ENCODE results near the gene POC1B. TPM values are rescaled to one million over a fixed set of nuclear protein-coding genes. Genes with fewer than 3 reads are reported as not detected.

The POC1B gene
- total RNA-seq, 1 experiment from 2014 or later = 60.3 TPM

GRCh38 chr12:89470741-89471509 lies 54.9 kb downstream of the POC1B start:
- peaks cover 5% of the 10 kb centered on the region; the same call in 1 of the 2 replicates for H3K36me3 ChIP-seq (ENCODE audit: insufficient read depth, low read length)
- H3K4me1 ChIP-seq (ENCODE audit: low read length) = peaks cover 10% of the 10 kb centered on the region
- no peaks in the 10 kb centered on the region for H3K9me2 ChIP-seq (replicated peaks; ENCODE audit: insufficient read depth, low read length)
- H3K9me3 ChIP-seq (ENCODE audit: low read length) = no peaks in the 10 kb centered on the region
- H3K27ac ChIP-seq (ENCODE audit: low read length) = no peak overlapping the region
- H3K79me2 ChIP-seq (ENCODE audit: low read length) = no peaks in the 10 kb centered on the region
- no peak overlapping the region for H3K9ac ChIP-seq (ENCODE audit: low read length)
- peak; percentile 87 for DNase-seq
- H4K20me1 ChIP-seq (ENCODE audit: insufficient read depth, low read depth, low read length) = no peaks in the 10 kb centered on the region
- no peak overlapping the region for H3K4me3 ChIP-seq (ENCODE audit: low read length)
- H3K4me2 ChIP-seq (ENCODE audit: low read depth, low read length, poor library complexity, severe bottlenecking) = no peak overlapping the region
- peak overlapping the region; percentile 40; the same call in 1 of the 2 replicates for H2AFZ ChIP-seq (ENCODE audit: low read length)
- no peaks in the 10 kb centered on the region for H3K27me3 ChIP-seq (ENCODE audit: low read length)

DNA sequence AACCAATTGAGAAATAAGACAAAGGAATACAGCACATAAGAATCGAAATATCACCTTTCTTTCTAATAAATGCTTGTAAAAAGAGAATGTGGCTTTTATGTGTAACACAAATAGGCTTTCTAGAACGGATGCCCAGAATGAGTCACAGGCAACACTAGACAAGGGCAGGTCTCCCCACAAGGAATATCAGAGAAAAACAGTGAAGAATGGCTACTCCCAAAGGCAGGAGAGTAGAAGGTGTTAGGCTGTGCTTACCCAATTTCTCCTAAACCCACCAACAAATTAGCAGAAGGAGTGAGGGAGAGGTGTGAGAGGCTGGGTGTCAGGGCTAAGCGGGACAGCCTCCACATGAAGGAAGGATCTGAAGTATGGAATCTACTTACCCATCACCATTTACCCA lies 56.5 kb downstream of the POC1B start:
- Histone ChIP-seq H3K9me2 (replicated peaks; ENCODE audit: insufficient read depth, low read length) (no peaks in the 10 kb centered on the region), H3K4me1 (ENCODE audit: low read length) (peaks cover 10% of the 10 kb centered on the region), H3K36me3 (ENCODE audit: insufficient read depth, low read length) (peaks cover 5% of the 10 kb centered on the region; the same call in 1 of the 2 replicates), H4K20me1 (ENCODE audit: insufficient read depth, low read depth, low read length) (no peaks in the 10 kb centered on the region), H3K9ac (ENCODE audit: low read length) (no peak overlapping the region), H3K27ac (ENCODE audit: low read length) (no peak overlapping the region), H3K79me2 (ENCODE audit: low read length) (no peaks in the 10 kb centered on the region), H3K4me3 (ENCODE audit: low read length) (no peak overlapping the region), H2AFZ (ENCODE audit: low read length) (no peak overlapping the region), H3K27me3 (ENCODE audit: low read length) (no peaks in the 10 kb centered on the region), H3K9me3 (ENCODE audit: low read length) (no peaks in the 10 kb centered on the region), H3K4me2 (ENCODE audit: low read depth, low read length, poor library complexity, severe bottlenecking) (no peak overlapping the region)
- no peak for DNase-seq

- no peaks in the 10 kb centered on the region for H3K9me2 ChIP-seq (replicated peaks; ENCODE audit: insufficient read depth, low read length)
- no peaks in the 10 kb centered on the region for H3K27me3 ChIP-seq (ENCODE audit: low read length)
- H3K4me3 ChIP-seq (ENCODE audit: low read length) = no peak overlapping the region
- no peaks in the 10 kb centered on the region for H3K9me3 ChIP-seq (ENCODE audit: low read length)
- H2AFZ ChIP-seq (ENCODE audit: low read length) = no peak overlapping the region
- no peak overlapping the region for H3K27ac ChIP-seq (ENCODE audit: low read length)
- no peak overlapping the region for H3K9ac ChIP-seq (ENCODE audit: low read length)
- H3K4me1 ChIP-seq (ENCODE audit: low read length) = peaks cover 10% of the 10 kb centered on the region
- H3K36me3 ChIP-seq (ENCODE audit: insufficient read depth, low read length) = peaks cover 5% of the 10 kb centered on the region; the same call in 1 of the 2 replicates
- H3K4me2 ChIP-seq (ENCODE audit: low read depth, low read length, poor library complexity, severe bottlenecking) = no peak overlapping the region
- no peaks in the 10 kb centered on the region for H3K79me2 ChIP-seq (ENCODE audit: low read length)
- no peak for DNase-seq
- H4K20me1 ChIP-seq (ENCODE audit: insufficient read depth, low read depth, low read length) = no peaks in the 10 kb centered on the region
Measured at GRCh38 chr12:89468648-89469326, 57.1 kb downstream of the POC1B start.

GRCh38 chr12:89468017-89468416 lies 57.8 kb downstream of the POC1B start:
- Histone ChIP-seq H3K27ac (ENCODE audit: low read length) (no peak overlapping the region), H3K4me2 (ENCODE audit: low read depth, low read length, poor library complexity, severe bottlenecking) (no peak overlapping the region), H3K4me3 (ENCODE audit: low read length) (no peak overlapping the region)

DNA sequence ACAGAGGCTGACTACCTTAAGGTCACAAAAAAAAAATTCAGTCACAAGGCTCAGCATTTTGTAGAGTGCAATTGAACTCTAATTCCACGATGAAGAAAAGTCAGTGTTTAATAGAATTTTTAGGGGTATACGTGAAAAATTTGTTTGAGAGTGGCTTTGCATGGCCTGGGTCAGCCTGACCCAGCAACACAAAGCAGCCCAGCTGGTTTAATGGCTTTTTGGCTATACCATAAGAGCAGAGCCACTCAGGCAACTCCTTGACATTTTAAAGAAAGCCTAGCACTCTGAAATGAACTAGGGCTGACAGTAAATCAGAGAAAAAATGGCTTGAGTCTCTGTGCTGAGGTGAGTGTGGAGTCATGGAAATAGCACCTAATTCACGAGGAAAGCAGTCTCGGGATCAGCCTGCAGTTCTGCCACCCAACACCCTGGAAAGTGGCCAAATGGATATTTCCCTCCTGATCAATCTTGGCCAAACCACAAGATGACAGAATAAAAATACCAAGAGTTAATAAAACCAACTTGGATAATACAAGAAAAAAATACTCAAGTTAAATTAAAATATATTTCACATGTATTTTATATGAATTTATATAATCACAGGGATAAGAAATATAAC lies 60.8 kb downstream of the POC1B start:
- Histone ChIP-seq H3K4me2 (ENCODE audit: low read depth, low read length, poor library complexity, severe bottlenecking) (no peak overlapping the region), H3K9ac (ENCODE audit: low read length) (no peak overlapping the region), H3K27me3 (ENCODE audit: low read length) (no peaks in the 10 kb centered on the region), H3K27ac (ENCODE audit: low read length) (no peak overlapping the region), H3K36me3 (ENCODE audit: insufficient read depth, low read length) (peaks cover 5% of the 10 kb centered on the region; the same call in 1 of the 2 replicates), H3K9me3 (ENCODE audit: low read length) (no peaks in the 10 kb centered on the region), H3K79me2 (ENCODE audit: low read length) (no peaks in the 10 kb centered on the region), H2AFZ (ENCODE audit: low read length) (no peak overlapping the region), H3K4me1 (ENCODE audit: low read length) (peaks cover 15% of the 10 kb centered on the region), H3K4me3 (ENCODE audit: low read length) (no peak overlapping the region), H3K9me2 (replicated peaks; ENCODE audit: insufficient read depth, low read length) (no peaks in the 10 kb centered on the region), H4K20me1 (ENCODE audit: insufficient read depth, low read depth, low read length) (no peaks in the 10 kb centered on the region)
- DNase-seq = no peak

More at GRCh38 chr12:89468017-89468416, 57.8 kb downstream of the POC1B start:
- H3K4me1 ChIP-seq (ENCODE audit: low read length) = peaks cover 10% of the 10 kb centered on the region
- H3K36me3 ChIP-seq (ENCODE audit: insufficient read depth, low read length) = peaks cover 5% of the 10 kb centered on the region; the same call in 1 of the 2 replicates
- DNase-seq = no peak
- H4K20me1 ChIP-seq (ENCODE audit: insufficient read depth, low read depth, low read length) = no peaks in the 10 kb centered on the region
- no peak overlapping the region for H3K9ac ChIP-seq (ENCODE audit: low read length)
- H3K27me3 ChIP-seq (ENCODE audit: low read length) = no peaks in the 10 kb centered on the region
- no peaks in the 10 kb centered on the region for H3K79me2 ChIP-seq (ENCODE audit: low read length)
- no peaks in the 10 kb centered on the region for H3K9me2 ChIP-seq (replicated peaks; ENCODE audit: insufficient read depth, low read length)
- H2AFZ ChIP-seq (ENCODE audit: low read length) = no peak overlapping the region
- H3K9me3 ChIP-seq (ENCODE audit: low read length) = no peaks in the 10 kb centered on the region

DNA sequence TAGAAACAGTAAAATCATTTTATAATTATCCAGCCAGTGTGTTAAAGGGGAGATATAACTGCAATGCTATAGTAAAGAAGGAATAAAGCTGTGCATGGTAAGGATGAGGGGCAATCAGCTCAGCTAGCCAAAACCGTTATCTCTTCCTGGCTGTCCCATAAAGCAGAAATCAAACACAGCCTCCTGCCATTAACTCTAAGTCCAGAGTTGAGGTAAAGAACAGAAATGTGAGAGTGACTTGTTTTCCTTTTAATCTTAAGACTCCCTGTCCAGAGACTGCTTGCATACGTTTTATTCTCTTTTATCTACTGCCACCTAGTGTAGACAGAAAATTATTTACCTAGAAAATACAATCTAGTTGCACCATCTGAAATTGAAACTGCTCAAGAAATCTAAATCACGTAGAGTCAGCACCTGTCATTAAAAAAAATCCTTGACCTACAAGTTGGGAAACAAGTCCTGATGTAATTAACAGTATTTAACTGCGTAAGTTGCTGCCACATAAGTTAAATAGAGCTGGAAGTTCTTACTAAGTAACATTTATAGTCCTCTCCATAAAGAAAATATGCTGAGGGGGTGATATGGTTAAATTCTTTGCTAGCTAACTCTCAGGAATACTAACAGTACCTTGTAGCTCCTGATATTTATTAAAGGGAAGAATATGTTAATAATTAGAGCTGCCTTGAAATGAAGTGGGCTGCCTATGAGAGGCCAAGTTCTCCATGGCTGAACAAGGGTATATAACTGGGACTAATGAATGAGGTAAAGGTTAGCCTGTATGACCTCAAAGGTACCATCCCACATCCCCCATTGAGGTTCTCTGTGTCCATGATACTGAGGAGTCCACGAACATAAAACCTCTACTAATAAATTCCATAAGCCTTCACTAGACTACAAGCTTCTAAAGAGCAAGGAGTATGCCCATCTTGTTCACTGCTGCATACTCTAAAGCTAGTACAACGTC lies 63.9 kb downstream of the POC1B start:
- no peaks in the 10 kb centered on the region for H3K9me3 ChIP-seq (ENCODE audit: low read length)
- H3K79me2 ChIP-seq (ENCODE audit: low read length) = no peaks in the 10 kb centered on the region
- peak overlapping the region; percentile 15; the same call in 1 of the 2 replicates for H3K9ac ChIP-seq (ENCODE audit: low read length)
- H4K20me1 ChIP-seq (ENCODE audit: insufficient read depth, low read depth, low read length) = no peaks in the 10 kb centered on the region
- H3K4me3 ChIP-seq (ENCODE audit: low read length) = peak overlapping the region; percentile 18; the same call in 1 of the 2 replicates
- peaks cover 7% of the 10 kb centered on the region for H3K4me1 ChIP-seq (ENCODE audit: low read length)
- no peak overlapping the region for H3K27ac ChIP-seq (ENCODE audit: low read length)
- no peak overlapping the region for H2AFZ ChIP-seq (ENCODE audit: low read length)
- no peaks in the 10 kb centered on the region for H3K27me3 ChIP-seq (ENCODE audit: low read length)
- peak; percentile 87 for DNase-seq
- peak overlapping the region; percentile 60 for H3K4me2 ChIP-seq (ENCODE audit: low read depth, low read length, poor library complexity, severe bottlenecking)
- H3K36me3 ChIP-seq (ENCODE audit: insufficient read depth, low read length) = peaks cover 5% of the 10 kb centered on the region; the same call in 1 of the 2 replicates
- no peaks in the 10 kb centered on the region for H3K9me2 ChIP-seq (replicated peaks; ENCODE audit: insufficient read depth, low read length)

GRCh38 chr12:89461190-89461589 lies 64.7 kb downstream of the POC1B start:
- H3K36me3 ChIP-seq (ENCODE audit: insufficient read depth, low read length) = no peaks in the 10 kb centered on the region
- H3K4me3 ChIP-seq (ENCODE audit: low read length) = no peak overlapping the region
- H3K9ac ChIP-seq (ENCODE audit: low read length) = no peak overlapping the region
- no peak overlapping the region for H3K4me2 ChIP-seq (ENCODE audit: low read depth, low read length, poor library complexity, severe bottlenecking)
- H3K4me1 ChIP-seq (ENCODE audit: low read length) = peaks cover 7% of the 10 kb centered on the region
- no peaks in the 10 kb centered on the region for H4K20me1 ChIP-seq (ENCODE audit: insufficient read depth, low read depth, low read length)
- no peaks in the 10 kb centered on the region for H3K79me2 ChIP-seq (ENCODE audit: low read length)
- no peaks in the 10 kb centered on the region for H3K27me3 ChIP-seq (ENCODE audit: low read length)
- H3K9me2 ChIP-seq (replicated peaks; ENCODE audit: insufficient read depth, low read length) = no peaks in the 10 kb centered on the region
- no peak for DNase-seq
- no peak overlapping the region for H3K27ac ChIP-seq (ENCODE audit: low read length)
- no peak overlapping the region for H2AFZ ChIP-seq (ENCODE audit: low read length)
- no peaks in the 10 kb centered on the region for H3K9me3 ChIP-seq (ENCODE audit: low read length)
